Measurements from ENCODE around the gene ZNF385B.

Gene ZNF385B

DNA sequence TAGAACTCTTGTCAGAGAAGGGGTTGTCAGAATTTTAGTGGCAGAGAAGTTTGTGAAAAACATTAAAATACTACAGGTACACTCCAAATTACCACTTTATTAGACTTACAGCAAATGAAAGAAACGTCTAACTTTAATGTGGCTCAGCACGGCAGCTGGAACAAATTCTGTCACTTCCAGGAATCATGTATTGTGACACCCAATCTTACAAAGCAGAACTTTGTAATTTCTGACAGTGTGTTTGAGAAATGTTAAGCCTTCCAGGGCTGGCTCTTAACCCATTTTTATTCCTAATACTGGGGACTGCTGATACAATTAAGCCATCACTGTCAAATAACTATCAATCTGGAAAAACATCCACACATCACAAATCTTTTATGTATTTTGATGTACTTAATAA is 216.4 kb downstream of the ZNF385B start:
- DNase-seq = no peak
- Histone ChIP-seq H3K79me1 (ENCODE audit: low read length) (no peaks in the 10 kb centered on the region), H3K4me1 (ENCODE audit: control insufficient read depth in 1 of 2, insufficient read depth in 2 of 2, low read length in 2 of 2) (no peaks in the 10 kb centered on the region), H3K14ac (ENCODE audit: low read length) (no peak overlapping the region), H3K23ac (ENCODE audit: low read length) (no peak overlapping the region), H3K27ac (ENCODE audit: low read depth, low read length) (no peak overlapping the region), H2BK5ac (ENCODE audit: low read depth, low read length, poor library complexity) (no peak overlapping the region), H3K36me3 (ENCODE audit: control insufficient read depth in 1 of 2, insufficient read depth in 2 of 2, low read length in 2 of 2) (no peaks in the 10 kb centered on the region), H2BK120ac (ENCODE audit: insufficient read depth, low read length, poor library complexity) (no peak overlapping the region), H2BK12ac (ENCODE audit: low read length) (no peak overlapping the region), H4K91ac (ENCODE audit: low read depth, low read length) (no peak overlapping the region), H3K9me3 (ENCODE audit: insufficient read depth, low read depth, low read length) (no peaks in the 10 kb centered on the region), H2AFZ (ENCODE audit: insufficient read depth, low read length, poor library complexity) (no peak overlapping the region), H3K9ac (ENCODE audit: low read length) (no peak overlapping the region), H3K4me3 (ENCODE audit: low read depth, low read length) (no peak overlapping the region), H3K4ac (ENCODE audit: low read depth, low read length) (no peak overlapping the region), H4K12ac (ENCODE audit: low read depth, low read length) (no peak overlapping the region), H3K79me2 (ENCODE audit: control insufficient read depth, insufficient read depth, low read length, poor library complexity) (no peaks in the 10 kb centered on the region), H2AK5ac (ENCODE audit: low read length) (no peak overlapping the region), H3K27me3 (ENCODE audit: insufficient read depth, low read length) (no peaks in the 10 kb centered on the region), H3K18ac (ENCODE audit: low read length) (no peak overlapping the region), H4K8ac (ENCODE audit: low read depth, low read length) (no peak overlapping the region), H3K4me2 (ENCODE audit: low read length) (no peak overlapping the region)
- no CpG with 5 or more reads among the region's 2 CpGs for WGBS (ENCODE audit: extremely low coverage, insufficient coverage, insufficient read length)

DNA sequence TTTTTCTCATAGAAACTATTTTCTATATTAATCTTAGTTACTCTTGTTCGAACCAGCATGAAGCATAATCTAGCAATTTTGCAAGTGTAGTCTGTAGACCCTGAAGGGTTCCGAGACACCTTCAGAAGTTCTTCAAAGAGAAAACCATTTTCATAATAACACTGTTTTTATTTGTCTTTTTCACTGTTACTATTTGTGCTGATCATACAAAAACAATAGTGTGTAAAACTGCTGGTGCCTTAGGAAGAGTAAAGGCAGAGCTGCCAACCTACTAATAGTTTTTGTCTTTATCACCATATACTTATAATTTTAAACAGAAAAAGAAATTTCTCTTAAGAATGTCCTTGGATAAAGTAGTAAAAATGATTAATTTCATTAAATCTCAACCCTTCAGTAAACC is 218.9 kb downstream of the ZNF385B start:
- Histone ChIP-seq H2BK120ac (ENCODE audit: insufficient read depth, low read length, poor library complexity) (no peak overlapping the region), H3K79me2 (ENCODE audit: control insufficient read depth, insufficient read depth, low read length, poor library complexity) (no peaks in the 10 kb centered on the region), H3K9ac (ENCODE audit: low read length) (no peak overlapping the region), H3K18ac (ENCODE audit: low read length) (no peak overlapping the region), H3K4me1 (ENCODE audit: control insufficient read depth in 1 of 2, insufficient read depth in 2 of 2, low read length in 2 of 2) (no peaks in the 10 kb centered on the region), H4K8ac (ENCODE audit: low read depth, low read length) (no peak overlapping the region), H4K91ac (ENCODE audit: low read depth, low read length) (no peak overlapping the region), H3K4ac (ENCODE audit: low read depth, low read length) (no peak overlapping the region), H2BK5ac (ENCODE audit: low read depth, low read length, poor library complexity) (no peak overlapping the region), H3K9me3 (ENCODE audit: insufficient read depth, low read depth, low read length) (no peaks in the 10 kb centered on the region), H3K23ac (ENCODE audit: low read length) (no peak overlapping the region), H2AFZ (ENCODE audit: insufficient read depth, low read length, poor library complexity) (no peak overlapping the region), H3K27ac (ENCODE audit: low read depth, low read length) (no peak overlapping the region), H2AK5ac (ENCODE audit: low read length) (no peak overlapping the region), H3K14ac (ENCODE audit: low read length) (no peak overlapping the region), H3K36me3 (ENCODE audit: control insufficient read depth in 1 of 2, insufficient read depth in 2 of 2, low read length in 2 of 2) (no peaks in the 10 kb centered on the region), H3K79me1 (ENCODE audit: low read length) (no peaks in the 10 kb centered on the region), H3K27me3 (ENCODE audit: insufficient read depth, low read length) (no peaks in the 10 kb centered on the region), H2BK12ac (ENCODE audit: low read length) (no peak overlapping the region), H3K4me2 (ENCODE audit: low read length) (no peak overlapping the region), H4K12ac (ENCODE audit: low read depth, low read length) (no peak overlapping the region), H3K4me3 (ENCODE audit: low read depth, low read length) (no peak overlapping the region)
- no CpG with 5 or more reads among the region's 2 CpGs for WGBS (ENCODE audit: extremely low coverage, insufficient coverage, insufficient read length)
- DNase-seq = no peak

DNA sequence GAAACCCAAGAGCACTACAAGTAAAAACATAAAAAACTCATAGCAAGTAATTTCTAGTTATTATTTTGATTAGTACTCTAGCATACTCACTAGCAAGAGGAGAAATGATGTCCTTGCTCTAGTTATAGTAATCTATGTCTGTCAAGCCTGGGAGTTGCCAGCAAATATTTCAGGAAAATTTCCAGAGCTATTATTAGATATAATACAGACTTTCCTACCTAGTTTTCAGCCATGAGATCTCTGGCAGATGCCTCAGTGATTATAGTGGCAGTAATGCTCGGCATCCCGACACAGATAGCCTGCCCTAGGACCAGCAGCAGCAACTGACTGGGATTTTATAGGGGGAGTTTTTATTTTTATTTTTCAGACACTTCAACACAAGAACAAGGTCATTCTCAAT is 224.4 kb downstream of the ZNF385B start:
- H2AK5ac ChIP-seq (ENCODE audit: low read length) = no peak overlapping the region
- no peak overlapping the region for H3K9ac ChIP-seq (ENCODE audit: low read length)
- no peak overlapping the region for H3K18ac ChIP-seq (ENCODE audit: low read length)
- no peak overlapping the region for H3K4me2 ChIP-seq (ENCODE audit: low read length)
- H2AFZ ChIP-seq (ENCODE audit: insufficient read depth, low read length, poor library complexity) = no peak overlapping the region
- no peak overlapping the region for H3K14ac ChIP-seq (ENCODE audit: low read length)
- no peak overlapping the region for H2BK120ac ChIP-seq (ENCODE audit: insufficient read depth, low read length, poor library complexity)
- no peak overlapping the region for H4K8ac ChIP-seq (ENCODE audit: low read depth, low read length)
- no peaks in the 10 kb centered on the region for H3K4me1 ChIP-seq (ENCODE audit: control insufficient read depth in 1 of 2, insufficient read depth in 2 of 2, low read length in 2 of 2)
- DNase-seq = peak; percentile 49 to 53
- no peaks in the 10 kb centered on the region for H3K36me3 ChIP-seq (ENCODE audit: control insufficient read depth in 1 of 2, insufficient read depth in 2 of 2, low read length in 2 of 2)
- no peak overlapping the region for H3K4ac ChIP-seq (ENCODE audit: low read depth, low read length)
- H2BK5ac ChIP-seq (ENCODE audit: low read depth, low read length, poor library complexity) = no peak overlapping the region
- no peak overlapping the region for H2BK12ac ChIP-seq (ENCODE audit: low read length)
- no peak overlapping the region for H3K4me3 ChIP-seq (ENCODE audit: low read depth, low read length)
- no peaks in the 10 kb centered on the region for H3K79me2 ChIP-seq (ENCODE audit: control insufficient read depth, insufficient read depth, low read length, poor library complexity)
- H3K23ac ChIP-seq (ENCODE audit: low read length) = no peak overlapping the region
- no peaks in the 10 kb centered on the region for H3K79me1 ChIP-seq (ENCODE audit: low read length)
- no peaks in the 10 kb centered on the region for H3K27me3 ChIP-seq (ENCODE audit: insufficient read depth, low read length)
- WGBS (ENCODE audit: extremely low coverage, insufficient coverage, insufficient read length) = no CpG with 5 or more reads among the region's 2 CpGs
- no peak overlapping the region for H4K91ac ChIP-seq (ENCODE audit: low read depth, low read length)
- H3K27ac ChIP-seq (ENCODE audit: low read depth, low read length) = no peak overlapping the region
- H4K12ac ChIP-seq (ENCODE audit: low read depth, low read length) = no peak overlapping the region
- no peaks in the 10 kb centered on the region for H3K9me3 ChIP-seq (ENCODE audit: insufficient read depth, low read depth, low read length)

DNA sequence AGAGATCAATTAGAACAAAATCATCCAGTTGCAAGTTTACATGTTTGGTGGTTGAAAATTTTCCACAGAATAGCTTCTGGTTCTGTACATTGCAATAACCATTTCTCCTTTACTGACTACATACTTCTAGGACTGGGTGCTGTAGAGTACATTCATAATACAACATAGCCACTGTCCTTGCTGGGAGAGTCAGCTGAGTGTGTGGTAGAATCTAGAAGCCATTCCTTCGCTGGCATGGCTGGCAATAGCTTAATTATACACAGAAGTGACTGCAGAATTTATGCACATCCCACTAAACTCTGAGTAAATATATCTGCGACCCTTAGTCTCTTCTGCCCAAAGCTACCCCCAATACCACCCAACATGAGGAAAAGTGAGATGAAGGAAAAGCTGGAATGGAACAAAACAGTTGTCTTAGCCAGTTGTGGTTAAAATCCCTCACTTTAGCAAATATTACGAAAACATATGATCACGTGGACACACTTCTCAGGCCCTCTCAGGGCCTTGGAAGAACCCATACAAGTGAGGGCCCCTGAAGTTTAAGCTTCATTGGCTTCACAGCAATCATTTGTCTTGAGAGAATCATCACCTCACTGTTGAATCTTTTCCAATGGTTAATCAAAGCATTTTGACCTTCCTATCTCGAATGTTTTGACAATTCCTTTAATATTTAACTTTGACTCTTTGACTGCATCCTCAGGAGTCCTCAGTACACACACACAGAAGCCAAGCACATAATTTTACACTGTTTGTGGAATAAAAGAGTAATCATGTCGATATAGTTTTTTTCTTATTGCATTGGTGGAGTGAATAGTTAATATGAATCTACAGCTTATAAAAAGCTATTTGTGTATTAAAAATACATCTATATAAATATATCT is 225.1 kb downstream of the ZNF385B start:
- Histone ChIP-seq H2BK12ac (ENCODE audit: low read length) (no peak overlapping the region), H3K4me1 (ENCODE audit: control insufficient read depth in 1 of 2, insufficient read depth in 2 of 2, low read length in 2 of 2) (no peaks in the 10 kb centered on the region), H3K4me3 (ENCODE audit: low read depth, low read length) (no peak overlapping the region), H3K36me3 (ENCODE audit: control insufficient read depth in 1 of 2, insufficient read depth in 2 of 2, low read length in 2 of 2) (no peaks in the 10 kb centered on the region), H3K23ac (ENCODE audit: low read length) (no peak overlapping the region), H3K79me2 (ENCODE audit: control insufficient read depth, insufficient read depth, low read length, poor library complexity) (no peaks in the 10 kb centered on the region), H3K14ac (ENCODE audit: low read length) (no peak overlapping the region), H3K4me2 (ENCODE audit: low read length) (no peak overlapping the region), H2BK5ac (ENCODE audit: low read depth, low read length, poor library complexity) (no peak overlapping the region), H4K91ac (ENCODE audit: low read depth, low read length) (no peak overlapping the region), H3K18ac (ENCODE audit: low read length) (no peak overlapping the region), H3K27ac (ENCODE audit: low read depth, low read length) (no peak overlapping the region), H3K9ac (ENCODE audit: low read length) (no peak overlapping the region), H3K79me1 (ENCODE audit: low read length) (no peaks in the 10 kb centered on the region), H4K12ac (ENCODE audit: low read depth, low read length) (no peak overlapping the region), H3K9me3 (ENCODE audit: insufficient read depth, low read depth, low read length) (no peaks in the 10 kb centered on the region), H2BK120ac (ENCODE audit: insufficient read depth, low read length, poor library complexity) (no peak overlapping the region), H3K4ac (ENCODE audit: low read depth, low read length) (no peak overlapping the region), H4K8ac (ENCODE audit: low read depth, low read length) (no peak overlapping the region), H2AFZ (ENCODE audit: insufficient read depth, low read length, poor library complexity) (no peak overlapping the region), H2AK5ac (ENCODE audit: low read length) (no peak overlapping the region), H3K27me3 (ENCODE audit: insufficient read depth, low read length) (no peaks in the 10 kb centered on the region)
- DNase-seq = no peak
- no CpG with 5 or more reads among the region's 6 CpGs for WGBS (ENCODE audit: extremely low coverage, insufficient coverage, insufficient read length)
